H9 (cell line): Measurements from ENCODE around the gene GNLY. TPM values are rescaled to one million over a fixed set of nuclear protein-coding genes. Genes with fewer than 3 reads are reported as not detected.

Experiments
- DNase-seq: peaks from one replicate; pipeline ENCODE4 v3.0.0-alpha.2; 2017
- H2AFZ ChIP-seq: one replicate; pipeline ENCODE4 v1.6.1; 2013; ENCODE audit warnings: mild to moderate bottlenecking, low read length, control low read depth, moderate library complexity
- H2AK5ac ChIP-seq: 2 replicates; pipeline ENCODE4 v1.6.1; 2013; ENCODE audit warnings: low read length, control low read depth, mixed read lengths; ENCODE audit not compliant: insufficient read length
- H2BK120ac ChIP-seq: one replicate; pipeline ENCODE4 v1.6.1; 2013; ENCODE audit warnings: low read depth, mild to moderate bottlenecking, low read length, control low read depth, inconsistent platforms; ENCODE audit not compliant: poor library complexity, severe bottlenecking
- H2BK12ac ChIP-seq: 2 replicates; pipeline ENCODE4 v1.6.1; 2013; ENCODE audit warnings: low read length, control low read depth, mixed read lengths, low read depth; ENCODE audit not compliant: insufficient read length
- H2BK15ac ChIP-seq: 2 replicates; pipeline ENCODE4 v1.6.1; 2013; ENCODE audit warnings: low read depth, low read length, control low read depth
- H2BK20ac ChIP-seq: one replicate; pipeline ENCODE4 v1.6.1; 2013; ENCODE audit warnings: low read depth, mild to moderate bottlenecking, low read length, control low read depth, inconsistent platforms; ENCODE audit not compliant: poor library complexity, severe bottlenecking
- H2BK5ac ChIP-seq: 2 replicates; pipeline ENCODE4 v1.6.1; 2013; ENCODE audit warnings: low read length, control low read depth, mixed read lengths; ENCODE audit not compliant: insufficient read length
- H3K14ac ChIP-seq: 2 replicates; pipeline ENCODE4 v1.6.1; 2013; ENCODE audit warnings: low read length, control low read depth; ENCODE audit not compliant: insufficient read depth
- H3K18ac ChIP-seq: 2 replicates; pipeline ENCODE4 v1.6.1; 2013; ENCODE audit warnings: low read depth, mild to moderate bottlenecking, mixed read lengths, low read length, control low read depth; ENCODE audit not compliant: insufficient read length
- H3K23ac ChIP-seq: 2 replicates; pipeline ENCODE4 v1.6.1; 2013; ENCODE audit warnings: low read length, control low read depth, mixed read lengths, low read depth; ENCODE audit not compliant: insufficient read length
- H3K23me2 ChIP-seq: 2 replicates; pipeline ENCODE4 v1.6.1; 2013; ENCODE audit warnings: low read depth, mild to moderate bottlenecking, mixed read lengths, low read length, control low read depth; ENCODE audit not compliant: insufficient read length, poor library complexity, severe bottlenecking
- H3K27ac ChIP-seq: 2 replicates; pipeline ENCODE4 v1.5.1; 2013; ENCODE audit warnings: low read length, control low read depth, mixed read lengths, low read depth; ENCODE audit not compliant: insufficient read length
- H3K27me3 ChIP-seq: 2 replicates; pipeline ENCODE4 v1.6.1; 2013; ENCODE audit warnings: low read length, control low read depth, inconsistent platforms; ENCODE audit not compliant: insufficient read depth
- H3K4ac ChIP-seq: 2 replicates; pipeline ENCODE4 v1.6.1; 2013; ENCODE audit warnings: low read depth, mild to moderate bottlenecking, control low read depth, inconsistent platforms, low read length, moderate library complexity
- H3K4me1 ChIP-seq: 2 replicates; pipeline ENCODE4 v1.6.1; 2013; ENCODE audit warnings: low read length, control low read depth, inconsistent platforms; ENCODE audit not compliant: insufficient read depth
- H3K4me2 ChIP-seq: 2 replicates; pipeline ENCODE4 v1.6.1; 2013; ENCODE audit warnings: low read length, control low read depth, mixed read lengths; ENCODE audit not compliant: insufficient read length, insufficient read depth
- H3K56ac ChIP-seq: 2 replicates; pipeline ENCODE4 v1.6.1; 2013; ENCODE audit warnings: low read depth, mild to moderate bottlenecking, mixed read lengths, low read length, control low read depth; ENCODE audit not compliant: insufficient read length
- H3K79me1 ChIP-seq: 2 replicates; pipeline ENCODE4 v1.6.1; 2013; ENCODE audit warnings: low read depth, mild to moderate bottlenecking, moderate library complexity, low read length, control low read depth, inconsistent platforms; ENCODE audit not compliant: insufficient read depth, poor library complexity, severe bottlenecking
- H3K79me2 ChIP-seq: 2 replicates; pipeline ENCODE4 v1.6.1; 2013; ENCODE audit warnings: low read length, control low read depth, inconsistent platforms; ENCODE audit not compliant: insufficient read depth
- H3K9ac ChIP-seq: 2 replicates; pipeline ENCODE4 v1.6.1; 2013; ENCODE audit warnings: low read length, control low read depth, mixed read lengths; ENCODE audit not compliant: insufficient read length; ENCODE audit errors: extremely low read depth
- H3K9me3 ChIP-seq: one replicate; pipeline ENCODE4 v1.6.1; 2013; ENCODE audit warnings: low read depth, low read length, inconsistent platforms; ENCODE audit not compliant: control insufficient read depth
- H3T11ph ChIP-seq: one replicate; pipeline ENCODE4 v1.6.1; 2013; ENCODE audit warnings: mild to moderate bottlenecking, low read length, control low read depth, inconsistent platforms
- H4K20me1 ChIP-seq: one replicate; pipeline ENCODE4 v1.6.1; 2013; ENCODE audit not compliant: control insufficient read depth, insufficient read length, insufficient read depth
- H4K5ac ChIP-seq: 2 replicates; pipeline ENCODE4 v1.6.1; 2013; ENCODE audit warnings: low read depth, mild to moderate bottlenecking, mixed read lengths, low read length, control low read depth; ENCODE audit not compliant: insufficient read length
- H4K8ac ChIP-seq: replicated peaks from 2 replicates; pipeline ENCODE4 v1.6.1; 2013; ENCODE audit warnings: low read length, control low read depth, mixed read lengths, low read depth; ENCODE audit not compliant: insufficient read length
- H4K91ac ChIP-seq: 2 replicates; pipeline ENCODE4 v1.6.1; 2013; ENCODE audit warnings: low read depth, mild to moderate bottlenecking, moderate library complexity, mixed read lengths, low read length, control low read depth; ENCODE audit not compliant: insufficient read length
- H3K27ac Mint-ChIP-seq, 3 experiments: 2 replicates in 2 of 3; 3 replicates in 1 of 3; pipeline ENCODE4 v1.8.0; 2020 to 2021; ENCODE audit warnings: mixed read lengths in 3 of 3, mild to moderate bottlenecking in 1 of 3, moderate library complexity in 1 of 3
- H3K27me3 Mint-ChIP-seq: 2 replicates; pipeline ENCODE4 v1.8.0; 2021; ENCODE audit warnings: low read depth, mild to moderate bottlenecking, moderate library complexity, mixed read lengths
- H3K36me3 Mint-ChIP-seq, 3 experiments: 2 replicates in 2 of 3; 3 replicates in 1 of 3; pipeline ENCODE4 v1.8.0; 2020 to 2021; ENCODE audit warnings: low read depth in 3 of 3, mixed read lengths in 3 of 3; ENCODE audit not compliant: insufficient read depth in 1 of 3
- H3K4me1 Mint-ChIP-seq, 2 experiments: 2 replicates each; pipeline ENCODE4 v1.8.0; 2020; ENCODE audit warnings: mixed read lengths in 2 of 2
- H3K4me3 Mint-ChIP-seq, 2 experiments: 2 replicates in 1 of 2; 3 replicates in 1 of 2; pipeline ENCODE4 v1.8.0; 2020 to 2021; ENCODE audit warnings: mild to moderate bottlenecking in 2 of 2, mixed read lengths in 2 of 2, moderate library complexity in 1 of 2
- H3K9me3 Mint-ChIP-seq, 2 experiments: 2 replicates in 1 of 2; 3 replicates in 1 of 2; pipeline ENCODE4 v1.8.0; 2020; ENCODE audit warnings: mild to moderate bottlenecking in 2 of 2, mixed read lengths in 2 of 2, moderate library complexity in 1 of 2
- CTCF ChIP-seq: fragments of 200-600 bp; sonication (generic); conservative IDR thresholded peaks from 3 replicates; pipeline ENCODE4 v1.8.0; 2021; ENCODE audit warnings: antibody characterized with exemption, mild to moderate bottlenecking
- total RNA-seq: library from RNA; stranded (reverse); gene quantifications from 2 replicates; pipeline ENCODE4 v1.2.1, GENCODE V29; 2021

GNLY gene
- total RNA-seq, 1 experiment from 2014 or later: not detected

DNA sequence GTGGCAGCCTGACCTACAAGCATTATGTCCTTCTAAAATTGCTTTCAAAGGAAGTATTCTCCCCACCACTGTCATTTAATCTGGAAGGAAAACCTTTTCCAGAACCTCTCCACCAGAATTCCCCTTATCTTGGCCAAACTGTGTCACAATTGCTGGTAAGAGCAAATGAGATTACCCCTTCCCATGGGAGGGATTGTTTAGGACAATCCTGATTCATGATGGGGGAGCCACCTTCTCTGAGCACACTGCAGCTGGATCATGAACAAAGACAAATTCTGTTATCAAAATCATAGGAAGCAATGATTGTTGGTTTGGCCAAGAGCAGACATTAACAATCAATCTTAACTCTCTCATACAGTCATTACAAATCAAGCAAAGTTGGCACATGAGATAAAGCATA, 41.5 kb downstream of the GNLY start:
- H3K79me1 ChIP-seq: no peaks in the 10 kb centered on the region
- H4K91ac ChIP-seq: no peak overlapping the region
- no peak overlapping the region for H2BK5ac ChIP-seq
- no peak overlapping the region for H2BK12ac ChIP-seq
- no peaks in the 10 kb centered on the region for H3K4me1 ChIP-seq
- no peak overlapping the region for H2AK5ac ChIP-seq
- H3K14ac ChIP-seq: no peak overlapping the region
- H3K4me3 Mint-ChIP-seq: no peak overlapping the region
- no peak overlapping the region for H3K23ac ChIP-seq
- H3K9ac ChIP-seq: no peak overlapping the region
- no peak overlapping the region for H2BK15ac ChIP-seq
- no peaks in the 10 kb centered on the region for H3K23me2 ChIP-seq
- no peak overlapping the region for H4K8ac ChIP-seq
- H3T11ph ChIP-seq: no peak overlapping the region
- H3K27me3 Mint-ChIP-seq: peaks cover 30% of the 10 kb centered on the region
- H4K5ac ChIP-seq: no peak overlapping the region
- H3K27ac Mint-ChIP-seq: no peak overlapping the region
- H3K27ac ChIP-seq: no peak overlapping the region
- H3K56ac ChIP-seq: no peak overlapping the region
- TF ChIP-seq CTCF: no peak
- no peaks in the 10 kb centered on the region for H3K27me3 ChIP-seq
- H3K4me1 Mint-ChIP-seq: peaks cover 0 to 3% of the 10 kb centered on the region in 2 experiments; a peak in 2 of 4 replicates
- peaks cover 0 to 3% of the 10 kb centered on the region in 2 experiments; a peak in 2 of 5 replicates for H3K9me3 Mint-ChIP-seq
- H3K4ac ChIP-seq: no peak overlapping the region
- no peak overlapping the region for H2BK120ac ChIP-seq
- no peak overlapping the region for H3K18ac ChIP-seq
- no peaks in the 10 kb centered on the region for H3K36me3 Mint-ChIP-seq
- DNase-seq: no peak
- no peaks in the 10 kb centered on the region for H3K79me2 ChIP-seq
- no peaks in the 10 kb centered on the region for H3K9me3 ChIP-seq
- H4K20me1 ChIP-seq: no peaks in the 10 kb centered on the region
- no peak overlapping the region for H2BK20ac ChIP-seq
- no peak overlapping the region for H2AFZ ChIP-seq
- H3K4me2 ChIP-seq: no peak overlapping the region
